Measurements from ENCODE around the gene SOBP. TPM values are rescaled to one million over a fixed set of nuclear protein-coding genes. Genes with fewer than 3 reads are reported as not detected.

SOBP gene
- total RNA-seq, 1 experiment from 2014 or later, result 0.51 TPM

DNA sequence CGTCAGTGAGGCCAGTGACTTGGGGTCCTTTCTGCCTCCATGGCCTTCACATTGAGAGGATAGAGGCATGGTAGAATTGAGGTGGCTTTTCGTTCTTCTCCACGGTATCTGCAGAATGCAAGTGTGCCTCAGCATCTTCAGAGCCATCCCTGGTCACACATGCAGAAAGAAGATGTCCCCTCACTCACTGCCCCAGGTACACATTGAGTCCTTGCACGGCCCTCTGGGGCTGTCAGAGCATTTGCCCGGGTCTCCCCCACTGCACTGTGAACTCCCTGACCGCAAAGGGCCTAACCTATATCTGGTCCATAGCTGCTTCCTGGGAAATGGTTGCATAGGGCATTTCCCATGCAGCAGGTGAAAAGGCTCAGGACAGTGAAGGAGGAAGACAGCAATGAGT, 218.5 kb downstream of the SOBP start:
- DNase-seq (ENCODE audit: low read depth), result no peak
- in situ Hi-C loops (cut with HindIII; ENCODE audit: low pct_unique_long_range_greater_than_20kb, low sequenced_read_pairs), result no loop called here

DNA sequence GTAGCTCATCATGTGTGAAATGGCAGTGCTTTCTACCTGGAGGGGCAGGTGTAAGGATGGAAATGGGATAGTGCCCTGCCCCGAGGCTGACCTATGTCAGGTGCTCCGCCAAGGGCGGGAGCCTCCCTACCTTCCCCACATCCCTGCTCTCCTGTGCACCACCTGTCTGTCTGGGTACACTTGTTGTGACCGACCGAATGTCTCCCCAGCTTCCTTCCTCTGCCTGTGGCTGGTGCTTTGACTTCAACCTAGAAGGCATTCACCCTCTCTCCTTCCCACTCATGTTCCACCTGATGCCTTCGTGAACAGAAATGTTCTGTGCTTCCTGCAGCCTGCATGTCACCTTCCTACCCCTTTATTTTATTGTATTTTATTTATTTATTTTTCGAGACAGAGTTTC, 219.4 kb downstream of the SOBP start:
- in situ Hi-C loops (cut with HindIII; ENCODE audit: low pct_unique_long_range_greater_than_20kb, low sequenced_read_pairs), result no loop called here
- no peak for DNase-seq (ENCODE audit: low read depth)

Other genes with a start within 250 kb of the SOBP start
- gene PDSS2, start 30.6 kb upstream of the SOBP start, total RNA-seq (2014; rRNA removed; shearing (Covaris generic); ENCODE audit: low replicate concordance), result 21.1 and 22.3 TPM in 2 replicates